HG03460 (cell line): Measurements from ENCODE around the gene ARHGAP10.
A peak's percentile ranks its signal among the peaks of the same experiment; 100 is the strongest.

ENCODE experiments used
- ATAC-seq: cut with Tn5 transposase; IDR thresholded peaks from one replicate; pipeline ENCODE4 v1.9.1; 2021; ENCODE audit not compliant: unreplicated experiment

ARHGAP10 gene

GRCh38 chr4:147732518-147733235 is 789 bp downstream of the ARHGAP10 start:
- ATAC-seq = peak; percentile 31

DNA sequence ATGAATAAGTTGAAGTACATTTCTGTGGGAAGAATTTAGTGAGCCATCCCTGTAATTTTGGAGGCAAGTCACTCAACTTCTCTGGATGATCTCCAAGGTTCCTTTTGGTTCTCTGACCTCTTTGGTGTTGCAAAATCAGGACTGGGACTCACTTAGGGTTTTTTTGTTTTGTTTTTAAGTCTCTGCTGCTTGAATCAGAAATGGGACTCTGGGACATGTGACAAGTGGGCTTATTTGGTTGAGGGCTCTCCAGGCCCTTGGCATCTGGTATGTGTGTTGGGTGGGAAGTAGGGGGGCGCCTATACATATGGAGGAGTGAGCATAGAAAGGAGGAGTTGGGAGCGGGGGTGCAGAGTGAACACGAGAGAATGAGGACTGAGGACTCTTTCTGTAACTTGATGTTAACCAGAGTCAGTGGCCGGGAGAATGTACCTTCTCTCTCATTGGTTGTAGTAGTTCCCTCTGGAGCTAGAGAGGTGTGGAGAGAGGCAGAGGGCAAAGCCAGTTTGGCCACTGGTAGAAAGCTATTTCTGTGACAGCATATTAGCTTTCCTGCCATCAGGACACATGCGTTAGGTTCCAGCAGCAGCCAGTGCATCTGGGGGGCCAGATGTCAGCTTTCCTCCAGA is 1.9 kb downstream of the ARHGAP10 start:
- ATAC-seq = no peak

- ATAC-seq = no peak
Measured at GRCh38 chr4:147734496-147734895, 2.6 kb downstream of the ARHGAP10 start.

DNA sequence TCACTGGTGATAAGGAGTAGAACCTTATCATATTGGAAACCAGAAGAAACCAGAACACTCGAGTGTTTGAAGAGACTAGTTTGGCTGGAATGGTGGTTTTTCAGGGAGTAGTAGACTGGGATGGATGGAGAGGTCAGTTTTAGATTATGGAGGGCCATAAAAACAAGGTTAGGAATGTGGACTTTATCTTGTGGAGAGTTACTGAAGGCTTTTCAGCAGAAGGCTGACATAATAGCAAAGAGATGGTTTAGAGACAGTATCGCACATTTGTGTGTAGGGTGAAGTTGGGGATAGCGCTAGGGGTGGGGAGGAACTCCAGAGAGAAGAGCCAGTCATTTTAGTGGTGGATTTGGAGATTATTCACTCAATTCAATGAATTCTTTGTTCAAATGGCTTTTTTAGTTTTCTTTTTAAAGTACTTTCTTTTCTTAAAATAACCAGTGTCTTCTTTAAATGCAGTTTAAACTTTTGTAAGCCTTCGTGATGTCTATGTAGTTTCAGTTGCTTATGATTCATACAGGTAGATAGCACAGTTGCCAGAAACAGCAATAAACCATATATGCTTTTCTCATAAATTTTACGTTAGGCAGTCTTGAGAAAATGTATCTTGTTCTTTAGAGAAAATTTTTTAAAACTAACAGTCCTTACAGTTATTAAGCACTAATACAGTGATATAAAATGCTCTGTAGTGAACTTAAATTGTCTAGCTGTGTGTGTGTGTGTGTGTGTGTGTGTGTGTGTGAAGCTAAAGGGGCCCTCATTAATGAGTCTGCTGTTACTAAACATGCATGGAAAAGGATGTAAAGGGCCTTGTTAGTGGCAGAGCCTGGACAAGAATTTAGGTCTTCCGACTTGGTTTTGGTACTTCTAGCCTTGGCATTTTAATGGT is 3.8 kb downstream of the ARHGAP10 start:
- ATAC-seq = no peak

GRCh38 chr4:147736458-147736857 is 4.6 kb downstream of the ARHGAP10 start:
- ATAC-seq = no peak

DNA sequence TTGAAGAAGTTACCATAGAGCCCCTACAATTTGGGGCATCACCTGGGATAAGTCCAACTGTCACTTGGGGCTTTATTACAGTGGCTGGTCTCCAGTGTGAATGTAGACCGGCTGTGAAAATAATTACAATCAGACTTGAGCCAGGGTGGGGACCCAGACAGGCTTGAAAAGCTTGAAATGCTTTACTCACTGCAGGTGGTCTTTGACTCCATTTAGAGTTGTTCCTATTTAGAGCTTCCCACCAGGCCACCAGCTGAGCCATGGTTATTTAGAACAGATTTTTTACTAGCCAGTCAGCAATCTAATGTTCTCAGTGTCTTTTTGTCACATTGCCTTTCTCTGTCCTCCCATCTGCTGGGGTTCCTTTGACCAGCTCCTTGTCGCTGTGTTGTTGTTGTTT is 5.7 kb downstream of the ARHGAP10 start:
- ATAC-seq = no peak

DNA sequence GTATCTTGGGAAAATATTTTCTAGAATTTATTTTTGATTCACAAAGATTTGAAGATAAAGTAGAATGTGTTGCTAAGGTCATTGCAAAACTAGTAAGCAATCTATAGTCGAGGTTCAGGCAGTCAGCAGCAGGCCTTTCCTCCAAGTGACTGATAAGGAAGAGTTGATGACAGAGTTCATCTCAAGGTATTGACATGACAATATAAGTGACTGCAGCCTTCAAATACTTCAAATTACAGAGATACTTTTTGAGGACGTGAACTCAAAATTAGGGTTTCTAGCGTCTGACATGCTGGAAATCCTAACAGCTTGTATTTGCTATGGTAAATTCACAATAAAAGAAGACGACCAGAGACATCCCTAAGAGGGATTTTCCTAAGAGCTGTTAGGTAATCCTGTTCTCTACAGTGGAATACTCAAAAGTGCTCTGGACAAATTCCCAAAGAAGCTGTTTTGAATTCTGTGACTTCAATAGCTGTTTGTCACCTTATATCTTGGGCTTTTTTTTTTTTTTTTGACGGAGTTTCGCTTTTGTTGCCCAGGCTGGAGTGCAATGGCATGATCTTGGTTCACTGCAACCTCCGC is 7.4 kb downstream of the ARHGAP10 start:
- ATAC-seq = no peak

- ATAC-seq = no peak
Measured at GRCh38 chr4:147740176-147740575, 8.3 kb downstream of the ARHGAP10 start.

- ATAC-seq = no peak
Measured at GRCh38 chr4:147741190-147741788, 9.4 kb downstream of the ARHGAP10 start.

DNA sequence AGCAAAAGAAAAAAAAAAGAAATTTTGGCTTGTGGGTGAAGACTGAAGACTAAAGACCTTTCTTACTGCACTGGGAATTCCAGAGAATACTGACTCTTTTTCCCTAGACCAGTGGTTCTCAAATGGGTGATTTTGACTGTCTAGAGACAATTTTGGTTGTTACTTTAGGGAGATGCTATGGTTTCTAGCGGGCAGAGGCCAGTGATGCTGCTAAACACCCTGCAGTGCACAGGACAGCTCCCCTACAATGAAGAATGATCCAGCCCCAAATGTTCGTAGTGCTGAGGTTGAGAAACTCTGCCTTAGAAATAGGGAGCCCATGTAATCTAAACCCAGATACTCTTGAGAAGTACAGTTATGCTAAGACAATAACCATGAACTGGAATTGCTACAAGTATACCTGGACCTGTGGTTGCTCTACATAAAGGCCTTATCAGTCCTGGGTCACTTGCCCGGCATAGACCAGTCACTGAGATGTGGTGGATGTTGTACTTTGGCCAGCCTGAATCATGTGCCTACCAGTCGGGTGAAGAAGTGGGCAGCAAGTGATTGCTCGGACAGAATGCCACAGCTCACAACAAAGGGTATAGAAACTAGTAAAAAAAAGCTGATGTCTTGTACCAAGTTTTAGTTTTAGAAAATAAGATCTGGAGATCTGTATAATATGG is 16.0 kb downstream of the ARHGAP10 start:
- ATAC-seq = no peak

GRCh38 chr4:147749811-147750321 is 18.0 kb downstream of the ARHGAP10 start:
- peak; percentile 97 for ATAC-seq

DNA sequence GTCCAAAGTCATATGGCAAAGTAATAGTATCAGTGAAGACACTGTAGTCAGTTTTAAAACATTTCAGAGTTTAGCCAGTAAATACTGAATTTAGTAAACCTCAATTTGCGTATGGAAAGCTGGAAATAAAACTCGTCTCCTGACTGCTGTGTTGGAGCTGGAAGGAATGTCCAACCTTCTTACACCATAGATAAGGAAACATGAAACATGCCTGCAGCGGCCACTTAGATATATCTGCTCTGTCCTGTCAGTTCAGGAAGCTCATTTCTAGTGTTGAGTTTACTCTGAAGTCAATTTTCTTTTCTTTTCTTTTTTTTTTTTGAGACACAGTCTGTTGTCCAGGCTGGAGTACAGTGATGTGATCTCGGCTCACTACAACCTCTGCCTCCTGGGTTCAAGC is 21.2 kb downstream of the ARHGAP10 start:
- no peak for ATAC-seq

GRCh38 chr4:147754037-147754445 is 22.2 kb downstream of the ARHGAP10 start:
- ATAC-seq = no peak

GRCh38 chr4:147755561-147756295 is 23.8 kb downstream of the ARHGAP10 start:
- ATAC-seq = no peak

DNA sequence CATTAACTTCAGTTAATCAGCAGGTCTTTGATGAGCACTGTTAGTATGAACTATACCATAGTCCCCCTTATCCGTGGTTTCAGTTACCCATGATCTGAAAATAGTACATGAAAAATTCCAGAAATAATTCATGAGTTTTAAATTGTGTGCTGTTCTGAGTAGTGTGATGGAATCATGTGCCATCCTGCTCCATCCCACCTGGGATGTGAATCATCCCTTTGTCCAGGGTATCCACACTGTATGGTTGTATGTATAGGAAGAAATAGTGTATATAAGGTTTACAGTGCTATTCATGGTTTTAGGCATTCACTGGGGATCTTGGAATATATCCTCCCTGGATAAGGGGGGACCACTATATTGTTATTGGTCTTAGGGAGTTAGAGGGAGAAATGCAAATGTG is 24.5 kb downstream of the ARHGAP10 start:
- no peak for ATAC-seq

DNA sequence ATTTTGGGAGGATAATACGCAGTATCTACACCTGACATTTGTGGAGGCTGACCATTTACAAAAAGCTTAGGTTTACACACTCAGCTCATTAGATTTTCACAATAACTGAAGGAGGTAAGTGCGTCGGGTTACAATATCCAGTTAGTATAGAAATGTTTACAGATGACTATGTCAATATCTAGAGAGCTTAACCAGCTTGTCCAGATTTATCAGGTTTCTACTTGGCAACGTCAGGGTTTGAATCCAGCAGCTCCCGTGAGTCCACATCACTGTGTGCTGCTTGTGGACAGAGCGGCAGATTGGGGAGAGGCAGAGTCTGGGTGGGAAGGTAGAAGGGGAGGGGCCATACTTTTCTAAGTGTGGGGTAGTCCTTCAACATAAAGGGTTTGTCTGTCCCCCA is 28.3 kb downstream of the ARHGAP10 start:
- no peak for ATAC-seq

- no peak for ATAC-seq
Measured at GRCh38 chr4:147760695-147761094, 28.8 kb downstream of the ARHGAP10 start.

GRCh38 chr4:147761218-147761883 is 29.5 kb downstream of the ARHGAP10 start:
- no peak for ATAC-seq

DNA sequence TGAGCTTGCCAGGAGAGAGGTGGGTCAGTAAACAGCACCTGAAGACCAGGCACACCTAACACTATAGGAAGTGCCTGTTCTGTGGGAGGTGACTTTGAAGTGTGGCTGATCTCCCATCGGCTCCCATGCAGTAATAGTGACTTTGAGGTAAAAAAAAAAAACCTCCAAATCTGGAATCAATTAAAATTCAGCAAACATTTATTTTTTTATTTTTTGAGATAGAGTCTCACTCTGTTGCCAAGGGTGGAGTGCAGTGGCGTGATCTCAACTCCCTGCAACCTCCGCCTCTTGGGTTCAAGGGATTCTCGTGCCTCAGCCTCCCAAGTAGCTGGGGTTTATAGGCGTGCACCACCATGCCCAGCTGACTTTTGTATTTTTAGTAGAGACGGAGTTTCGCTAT is 32.4 kb downstream of the ARHGAP10 start:
- no peak for ATAC-seq
